Nucleus accumbens (tissue), 56 donors: Measurements from ENCODE around the gene DNAJB8.

ENCODE experiments used
- DNase-seq, 56 donors: peaks; one replicate each; lab custom pipeline; 2025; lab: John Stamatoyannopoulos, UW

The DNAJB8 gene

DNA sequence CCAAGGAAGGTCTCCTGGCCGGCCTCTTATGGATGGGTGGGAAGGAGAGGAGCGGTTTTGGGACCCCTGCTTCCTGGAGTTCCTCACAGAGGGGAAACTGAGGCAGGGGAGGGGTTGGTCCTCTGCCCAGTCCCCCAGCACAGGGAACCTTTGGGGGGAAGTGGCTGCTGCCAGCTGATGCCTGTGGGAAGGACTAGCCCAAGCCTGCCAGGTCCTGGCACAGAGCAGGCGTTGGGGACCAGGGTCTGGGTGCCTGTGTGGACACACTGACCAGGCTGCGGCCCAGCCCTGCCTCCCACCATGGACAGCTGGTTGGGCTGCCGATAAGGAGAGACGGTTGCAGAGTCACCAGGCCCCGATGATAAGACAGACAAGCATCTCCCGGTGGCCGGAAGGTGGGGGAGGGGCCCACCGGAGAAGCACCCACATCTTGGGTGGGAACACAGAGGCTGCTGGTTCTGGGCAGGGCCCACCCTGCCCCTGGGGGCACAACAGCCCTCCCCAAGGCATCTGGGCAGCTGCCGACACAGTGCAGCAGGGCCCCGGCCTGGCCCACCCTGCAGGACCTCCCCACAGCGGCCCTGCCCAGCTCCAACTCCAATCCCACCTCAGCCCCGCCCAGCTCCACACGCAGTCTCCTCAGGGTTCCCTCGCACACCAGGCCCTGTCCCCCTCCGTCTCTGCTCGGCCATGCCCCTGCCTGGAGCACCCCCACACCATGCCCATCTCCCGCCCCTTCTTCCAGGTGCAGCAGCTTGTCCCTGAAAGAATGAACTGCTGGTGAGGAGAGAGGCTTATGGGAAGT is 50.7 kb downstream of the DNAJB8 start:
- no peak for DNase-seq

DNA sequence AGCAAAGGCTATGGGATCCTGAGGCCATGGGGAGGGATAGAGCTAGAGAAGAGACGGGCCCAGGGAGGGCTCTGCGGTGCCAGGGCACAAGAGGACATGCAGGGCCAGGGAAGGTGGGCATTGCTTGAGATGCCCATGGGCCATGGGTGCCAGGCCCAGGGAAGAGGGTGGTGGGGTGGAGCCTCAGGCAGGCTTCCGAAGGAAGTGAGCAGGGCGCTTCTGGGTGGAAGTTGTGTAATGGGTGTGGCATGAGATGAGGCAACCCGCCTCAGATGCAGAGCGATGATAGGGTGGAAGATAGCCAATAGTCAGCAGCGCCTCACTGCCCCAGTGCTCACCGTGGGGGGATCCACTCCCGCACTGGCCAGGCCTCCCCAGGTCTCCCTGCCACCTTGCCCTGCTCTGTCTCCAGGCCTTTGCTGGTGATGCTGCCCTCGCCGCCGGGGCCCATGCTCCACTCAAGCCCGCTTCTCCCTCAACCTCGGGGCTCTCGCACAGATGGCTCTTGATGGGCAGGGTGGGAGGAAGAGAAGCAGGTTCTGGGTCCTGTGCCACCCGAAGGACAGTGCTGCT is 51.4 kb downstream of the DNAJB8 start:
- no peak for DNase-seq

DNA sequence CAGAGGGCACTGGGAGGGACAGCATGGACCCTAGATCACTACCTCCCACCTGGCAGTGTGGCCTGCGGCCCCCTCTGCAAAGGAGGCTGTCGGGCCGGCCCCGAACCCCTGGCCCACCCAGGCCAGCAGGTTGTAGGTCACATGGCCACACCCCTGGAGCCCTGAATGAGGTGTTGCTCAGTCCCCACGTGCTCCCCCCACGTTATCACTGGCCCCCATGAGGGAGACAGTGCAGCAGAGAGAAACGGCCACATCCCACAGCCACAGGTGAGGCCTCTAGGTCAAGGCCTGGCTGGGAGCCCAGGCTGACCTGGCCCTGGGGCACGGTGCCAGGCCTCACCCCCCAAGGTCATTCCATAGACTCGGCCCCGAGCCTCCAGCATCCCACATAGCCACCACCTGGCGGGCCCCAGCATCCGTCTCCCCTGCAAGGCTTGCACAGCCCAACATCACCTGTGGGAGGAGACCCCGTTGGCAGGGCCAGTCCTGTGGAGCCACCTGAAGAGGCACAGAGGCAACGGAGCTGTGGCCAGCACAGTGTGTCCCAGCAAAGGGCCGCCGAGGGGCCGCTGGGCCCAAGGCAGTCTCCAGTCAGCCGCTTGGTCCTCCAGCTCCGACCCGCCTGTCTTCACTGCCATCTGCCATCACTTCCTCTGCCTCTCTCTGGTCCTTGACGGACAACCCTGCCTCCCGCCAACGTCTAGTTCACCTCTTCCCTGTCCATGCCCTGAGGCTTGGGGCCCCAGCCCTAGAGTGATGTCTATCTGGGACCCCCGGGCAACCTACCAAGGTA is 53.1 kb downstream of the DNAJB8 start:
- DNase-seq, result no peak

DNA sequence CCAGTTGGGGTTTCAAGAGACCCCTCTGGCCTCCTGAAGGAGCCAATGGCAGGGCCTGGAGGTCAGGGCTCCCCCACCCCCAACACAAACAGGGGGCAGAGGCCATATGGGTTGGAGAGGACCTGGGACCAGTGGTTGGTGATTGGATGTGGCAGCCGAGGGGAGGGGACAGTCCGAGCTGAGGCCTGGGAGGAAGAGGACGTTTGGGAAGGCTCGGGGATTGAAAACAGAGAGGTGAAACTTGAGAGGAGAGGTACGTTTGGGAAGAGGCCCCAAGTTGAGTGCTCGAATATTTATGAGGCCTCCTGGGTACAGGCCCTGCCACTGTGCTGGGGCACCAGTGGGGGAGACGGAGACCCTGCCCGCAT is 53.7 kb downstream of the DNAJB8 start:
- no peak for DNase-seq
